ENCODE results near the gene PRTG.

- TF ChIP-seq CTCF (IDR thresholded peaks at IDR 0.05) (no peak), ZFX (IDR thresholded peaks at IDR 0.05; ENCODE audit: borderline replicate concordance) (no peak)
Measured at GRCh38 chr15:55698653-55699052, 44.3 kb downstream of the PRTG start.
